Neural crest cell (in vitro differentiated cells): Measurements from ENCODE around the gene CNTN5. TPM values are rescaled to one million over a fixed set of nuclear protein-coding genes. Genes with fewer than 3 reads are reported as not detected.

Experiments used
- DNase-seq: peaks from one replicate; pipeline ENCODE4 v3.0.0; 2021; ENCODE audit warnings: low read depth, mixed read lengths, low spot score
- H3K27ac Mint-ChIP-seq: one replicate; pipeline ENCODE4 v1.8.0; 2021; ENCODE audit warnings: mild to moderate bottlenecking, mixed read lengths; ENCODE audit not compliant: unreplicated experiment
- H3K27me3 Mint-ChIP-seq: 2 replicates; pipeline ENCODE4 v1.8.0; 2021; ENCODE audit warnings: low read depth, mild to moderate bottlenecking, mixed read lengths
- H3K36me3 Mint-ChIP-seq: 2 replicates; pipeline ENCODE4 v1.8.0; 2021; ENCODE audit warnings: low read depth, mild to moderate bottlenecking, mixed read lengths
- H3K4me1 Mint-ChIP-seq: 2 replicates; pipeline ENCODE4 v1.8.0; 2021; ENCODE audit warnings: mixed read lengths
- H3K4me3 Mint-ChIP-seq: one replicate; pipeline ENCODE4 v1.8.0; 2021; ENCODE audit warnings: mild to moderate bottlenecking, mixed read lengths
- H3K9me3 Mint-ChIP-seq: 2 replicates; pipeline ENCODE4 v1.8.0; 2021; ENCODE audit warnings: mixed read lengths
- CTCF ChIP-seq: fragments of 200-600 bp; sonication (generic); conservative IDR thresholded peaks from 2 replicates; pipeline ENCODE4 v1.5.0; 2021; ENCODE audit warnings: antibody characterized with exemption, mild to moderate bottlenecking
- total RNA-seq: library from RNA; stranded (reverse); gene quantifications from 2 replicates; pipeline ENCODE4 v1.2.1, GENCODE V29; 2021

Gene CNTN5
- total RNA-seq, 1 donor from 2014 or later, result not detected

GRCh38 chr11:99268886-99269285 is 248.1 kb downstream of the CNTN5 start:
- no peak for DNase-seq
- Mint-ChIP-seq H3K4me1 (no peaks in the 10 kb centered on the region), H3K36me3 (no peaks in the 10 kb centered on the region), H3K27ac (no peak overlapping the region), H3K9me3 (no peaks in the 10 kb centered on the region), H3K27me3 (no peaks in the 10 kb centered on the region), H3K4me3 (no peak overlapping the region)
- TF ChIP-seq CTCF, result no peak

GRCh38 chr11:99271527-99271926 is 250.8 kb downstream of the CNTN5 start:
- H3K4me3 Mint-ChIP-seq, result no peak overlapping the region
- TF ChIP-seq CTCF, result no peak
- DNase-seq, result no peak
- no peaks in the 10 kb centered on the region for H3K27me3 Mint-ChIP-seq
- H3K4me1 Mint-ChIP-seq, result no peaks in the 10 kb centered on the region
- no peaks in the 10 kb centered on the region for H3K9me3 Mint-ChIP-seq
- H3K27ac Mint-ChIP-seq, result no peak overlapping the region
- H3K36me3 Mint-ChIP-seq, result no peaks in the 10 kb centered on the region

GRCh38 chr11:99275521-99275920 is 254.8 kb downstream of the CNTN5 start:
- H3K27ac Mint-ChIP-seq, result no peak overlapping the region
- no peak overlapping the region for H3K4me3 Mint-ChIP-seq
- peaks cover 17% of the 10 kb centered on the region for H3K4me1 Mint-ChIP-seq
- DNase-seq, result no peak
- TF ChIP-seq CTCF, result no peak
- H3K9me3 Mint-ChIP-seq, result no peaks in the 10 kb centered on the region
- H3K27me3 Mint-ChIP-seq, result no peaks in the 10 kb centered on the region
- H3K36me3 Mint-ChIP-seq, result no peaks in the 10 kb centered on the region

- H3K4me1 Mint-ChIP-seq, result peaks cover 17% of the 10 kb centered on the region
- TF ChIP-seq CTCF, result no peak
- H3K36me3 Mint-ChIP-seq, result no peaks in the 10 kb centered on the region
- no peak overlapping the region for H3K27ac Mint-ChIP-seq
- no peak overlapping the region for H3K4me3 Mint-ChIP-seq
- DNase-seq, result no peak
- H3K27me3 Mint-ChIP-seq, result no peaks in the 10 kb centered on the region
- H3K9me3 Mint-ChIP-seq, result no peaks in the 10 kb centered on the region
Measured at GRCh38 chr11:99277281-99277680, 256.5 kb downstream of the CNTN5 start.

GRCh38 chr11:99279266-99279665 is 258.5 kb downstream of the CNTN5 start:
- DNase-seq, result no peak

More at GRCh38 chr11:99279266-99279665, 258.5 kb downstream of the CNTN5 start:
- H3K27me3 Mint-ChIP-seq, result no peaks in the 10 kb centered on the region
- no peak for TF ChIP-seq CTCF
- H3K4me1 Mint-ChIP-seq, result peaks cover 17% of the 10 kb centered on the region
- no peak overlapping the region for H3K27ac Mint-ChIP-seq
- H3K36me3 Mint-ChIP-seq, result no peaks in the 10 kb centered on the region
- no peak overlapping the region for H3K4me3 Mint-ChIP-seq
- H3K9me3 Mint-ChIP-seq, result no peaks in the 10 kb centered on the region
